Measurements from ENCODE around the gene SLC38A1.

DNA sequence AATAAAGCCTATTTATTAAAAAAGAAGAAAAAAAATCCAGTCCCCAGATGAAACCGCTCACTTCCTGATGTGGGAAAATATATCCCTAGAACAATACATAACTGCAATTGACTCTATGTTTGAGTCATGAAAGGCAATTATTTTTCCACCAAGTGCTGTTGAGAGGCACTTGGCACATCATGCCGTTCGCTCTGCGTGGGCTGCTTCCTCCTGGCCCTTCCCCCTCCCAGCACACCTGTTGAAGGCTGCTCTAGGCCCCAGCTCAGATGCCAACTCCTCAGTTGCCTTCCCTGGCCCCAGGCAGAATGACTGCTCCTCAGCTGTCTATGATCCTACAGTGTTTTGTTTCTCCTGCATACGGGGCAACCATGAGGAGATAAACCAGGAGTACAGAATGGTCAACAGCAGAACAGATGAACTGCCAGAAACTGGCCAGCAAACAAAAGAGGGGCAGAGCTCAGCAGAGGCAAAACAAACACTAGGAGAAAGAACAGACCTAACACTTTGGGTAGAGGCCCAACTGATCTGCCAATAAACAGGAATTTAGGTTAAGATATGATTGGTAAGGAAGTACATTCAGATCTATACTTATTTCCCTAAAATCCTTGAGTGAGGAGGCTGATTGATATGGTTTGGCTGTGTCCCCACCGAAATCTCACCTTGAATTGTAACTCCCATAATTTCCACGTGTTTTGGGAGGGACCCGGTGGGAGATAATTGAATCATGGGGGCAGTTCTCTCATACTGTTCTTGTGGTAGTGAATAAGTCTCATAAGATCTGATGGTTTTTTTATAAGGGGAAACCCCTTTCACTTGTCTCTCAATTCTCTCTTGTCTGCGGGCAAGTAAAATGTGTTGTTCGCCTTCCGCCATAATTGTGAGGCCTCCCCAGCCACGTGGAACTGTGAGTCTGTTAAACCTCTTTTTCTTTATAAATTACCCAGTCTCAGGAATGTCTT lies 58.6 kb downstream of the SLC38A1 start:
- TF ChIP-seq, protein P1, sequence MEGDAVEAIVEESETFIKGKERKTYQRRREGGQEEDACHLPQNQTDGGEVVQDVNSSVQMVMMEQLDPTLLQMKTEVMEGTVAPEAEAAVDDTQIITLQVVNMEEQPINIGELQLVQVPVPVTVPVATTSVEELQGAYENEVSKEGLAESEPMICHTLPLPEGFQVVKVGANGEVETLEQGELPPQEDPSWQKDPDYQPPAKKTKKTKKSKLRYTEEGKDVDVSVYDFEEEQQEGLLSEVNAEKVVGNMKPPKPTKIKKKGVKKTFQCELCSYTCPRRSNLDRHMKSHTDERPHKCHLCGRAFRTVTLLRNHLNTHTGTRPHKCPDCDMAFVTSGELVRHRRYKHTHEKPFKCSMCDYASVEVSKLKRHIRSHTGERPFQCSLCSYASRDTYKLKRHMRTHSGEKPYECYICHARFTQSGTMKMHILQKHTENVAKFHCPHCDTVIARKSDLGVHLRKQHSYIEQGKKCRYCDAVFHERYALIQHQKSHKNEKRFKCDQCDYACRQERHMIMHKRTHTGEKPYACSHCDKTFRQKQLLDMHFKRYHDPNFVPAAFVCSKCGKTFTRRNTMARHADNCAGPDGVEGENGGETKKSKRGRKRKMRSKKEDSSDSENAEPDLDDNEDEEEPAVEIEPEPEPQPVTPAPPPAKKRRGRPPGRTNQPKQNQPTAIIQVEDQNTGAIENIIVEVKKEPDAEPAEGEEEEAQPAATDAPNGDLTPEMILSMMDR (IDR thresholded peaks at IDR 0.05; ENCODE audit: low read depth, low read length), result no peak
- no peak for TF ChIP-seq POLR2A (IDR thresholded peaks at IDR 0.05; ENCODE audit: extremely low read depth, insufficient read length)
- TF ChIP-seq, protein P2, sequence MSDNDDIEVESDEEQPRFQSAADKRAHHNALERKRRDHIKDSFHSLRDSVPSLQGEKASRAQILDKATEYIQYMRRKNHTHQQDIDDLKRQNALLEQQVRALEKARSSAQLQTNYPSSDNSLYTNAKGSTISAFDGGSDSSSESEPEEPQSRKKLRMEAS (IDR thresholded peaks at IDR 0.05; ENCODE audit: low read depth, low read length), result no peak

All from NB4 (cell line).